ENCODE data around the gene HLA-G.

DNA sequence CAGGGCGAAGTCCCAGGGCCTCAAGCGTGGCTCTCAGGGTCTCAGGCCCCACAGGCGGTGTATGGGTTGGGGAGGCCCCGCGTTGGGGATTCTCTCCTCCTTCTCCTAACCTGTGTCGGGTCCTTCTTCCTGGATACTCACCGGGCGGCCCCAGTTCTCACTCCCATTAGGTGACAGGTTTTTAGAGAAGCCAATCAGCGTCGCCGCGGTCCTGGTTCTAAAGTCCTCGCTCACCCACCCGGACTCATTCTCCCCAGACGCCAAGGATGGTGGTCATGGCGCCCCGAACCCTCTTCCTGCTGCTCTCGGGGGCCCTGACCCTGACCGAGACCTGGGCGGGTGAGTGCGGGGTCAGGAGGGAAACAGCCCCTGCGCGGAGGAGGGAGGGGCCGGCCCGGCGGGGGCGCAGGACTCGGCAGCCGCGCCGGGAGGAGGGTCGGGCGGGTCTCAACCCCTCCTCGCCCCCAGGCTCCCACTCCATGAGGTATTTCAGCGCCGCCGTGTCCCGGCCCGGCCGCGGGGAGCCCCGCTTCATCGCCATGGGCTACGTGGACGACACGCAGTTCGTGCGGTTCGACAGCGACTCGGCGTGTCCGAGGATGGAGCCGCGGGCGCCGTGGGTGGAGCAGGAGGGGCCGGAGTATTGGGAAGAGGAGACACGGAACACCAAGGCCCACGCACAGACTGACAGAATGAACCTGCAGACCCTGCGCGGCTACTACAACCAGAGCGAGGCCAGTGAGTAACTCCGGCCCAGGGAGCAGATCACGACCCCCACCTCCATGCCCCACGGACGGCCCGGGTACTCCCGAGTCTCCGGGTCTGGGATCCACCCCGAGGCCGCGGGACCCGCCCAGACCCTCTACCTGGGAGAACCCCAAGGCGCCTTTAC is at the start of gene HLA-G:
- TF ChIP-seq POLR2A (IDR thresholded peaks at IDR 0.05; ENCODE audit: low read length) (no peak), GATA1 (IDR thresholded peaks at IDR 0.05; ENCODE audit: low read depth, low read length) (no peak)
